PC-3 (cell line): Measurements from ENCODE around the gene ADAMTSL1.

Source experiments
- EZH2 ChIP-seq: fragments of 300-600 bp; sonication (generic); IDR thresholded peaks from one replicate; pipeline ENCODE4 v1.6.1; 2017; ENCODE audit warnings: antibody characterized with exemption, mild to moderate bottlenecking, low read length; ENCODE audit not compliant: unreplicated experiment
- EZH2phosphoT487 ChIP-seq: fragments of 300-600 bp; sonication (generic); IDR thresholded peaks from 2 replicates; pipeline ENCODE4 v1.6.1; 2018; ENCODE audit warnings: mild to moderate bottlenecking, antibody characterized with exemption, low read length, borderline replicate concordance
- TF ChIP-seq, protein P1 (sequence below): fragments of 300-600 bp; sonication (generic); conservative IDR thresholded peaks from 2 replicates; pipeline ENCODE4 v1.5.1; 2017; ENCODE audit warnings: antibody characterized with exemption, low read depth, mild to moderate bottlenecking, low read length

DNA sequence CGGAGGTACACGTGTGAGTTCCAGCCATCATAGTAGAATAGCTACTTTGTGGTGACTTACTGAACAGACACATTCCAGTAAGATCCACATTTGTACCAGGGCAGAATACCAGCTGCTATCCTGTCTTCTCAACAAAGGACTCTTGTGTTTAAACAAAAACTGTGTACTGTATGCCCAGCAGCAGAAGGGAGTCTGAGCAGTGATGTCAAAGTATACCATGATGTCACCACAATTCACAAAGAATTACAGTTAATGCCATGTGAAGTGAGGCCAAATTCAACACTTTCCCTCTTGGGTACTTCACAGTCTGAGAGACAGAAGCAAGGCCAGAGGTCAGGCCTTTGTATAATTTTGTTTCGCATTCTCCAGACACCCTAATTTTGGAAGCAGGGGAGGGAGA, 137.0 kb downstream of the ADAMTSL1 start:
- TF ChIP-seq, protein P1, sequence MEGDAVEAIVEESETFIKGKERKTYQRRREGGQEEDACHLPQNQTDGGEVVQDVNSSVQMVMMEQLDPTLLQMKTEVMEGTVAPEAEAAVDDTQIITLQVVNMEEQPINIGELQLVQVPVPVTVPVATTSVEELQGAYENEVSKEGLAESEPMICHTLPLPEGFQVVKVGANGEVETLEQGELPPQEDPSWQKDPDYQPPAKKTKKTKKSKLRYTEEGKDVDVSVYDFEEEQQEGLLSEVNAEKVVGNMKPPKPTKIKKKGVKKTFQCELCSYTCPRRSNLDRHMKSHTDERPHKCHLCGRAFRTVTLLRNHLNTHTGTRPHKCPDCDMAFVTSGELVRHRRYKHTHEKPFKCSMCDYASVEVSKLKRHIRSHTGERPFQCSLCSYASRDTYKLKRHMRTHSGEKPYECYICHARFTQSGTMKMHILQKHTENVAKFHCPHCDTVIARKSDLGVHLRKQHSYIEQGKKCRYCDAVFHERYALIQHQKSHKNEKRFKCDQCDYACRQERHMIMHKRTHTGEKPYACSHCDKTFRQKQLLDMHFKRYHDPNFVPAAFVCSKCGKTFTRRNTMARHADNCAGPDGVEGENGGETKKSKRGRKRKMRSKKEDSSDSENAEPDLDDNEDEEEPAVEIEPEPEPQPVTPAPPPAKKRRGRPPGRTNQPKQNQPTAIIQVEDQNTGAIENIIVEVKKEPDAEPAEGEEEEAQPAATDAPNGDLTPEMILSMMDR: no peak
- no peak for TF ChIP-seq EZH2
- TF ChIP-seq EZH2phosphoT487: no peak
